ENCODE results near the gene WWOX.

The WWOX gene

DNA sequence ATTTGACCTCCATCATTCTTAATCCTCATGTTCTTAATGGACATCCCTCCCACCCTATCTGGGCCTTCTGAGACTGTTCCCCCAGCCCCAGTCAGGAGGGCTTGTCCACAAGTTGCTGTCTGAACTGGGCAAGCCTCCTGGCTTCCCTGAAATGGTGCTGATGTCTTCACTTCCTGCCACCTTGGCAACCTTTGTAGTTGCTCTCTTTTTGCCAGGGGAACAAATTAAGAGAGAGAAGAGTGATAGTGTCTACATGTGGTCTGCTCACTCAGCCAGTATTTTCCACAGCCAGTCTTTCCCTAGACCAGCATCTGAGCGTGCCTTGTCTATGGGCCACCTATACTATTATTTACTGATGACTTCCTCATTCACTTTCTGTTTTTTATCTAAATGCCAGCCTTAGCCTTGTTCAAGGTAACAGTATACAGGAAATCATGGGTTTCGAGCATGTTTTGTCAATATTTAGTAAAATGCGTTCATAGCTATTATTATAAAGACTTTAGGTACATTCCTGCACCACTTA is 791.0 kb downstream of the WWOX start:
- H3K36me3 ChIP-seq (ENCODE audit: insufficient read depth), result no peaks in the 10 kb centered on the region
- no peak overlapping the region for H3K9ac ChIP-seq
- H4K20me1 ChIP-seq (ENCODE audit: insufficient read depth), result no peaks in the 10 kb centered on the region
- H3K27me3 ChIP-seq (ENCODE audit: insufficient read depth, low read depth), result no peaks in the 10 kb centered on the region
- H3K79me2 ChIP-seq (ENCODE audit: insufficient read depth, low read depth), result no peaks in the 10 kb centered on the region
- no peak overlapping the region for H2AFZ ChIP-seq (ENCODE audit: low read depth)
- no peak overlapping the region for H3K4me3 ChIP-seq (IDR thresholded peaks at IDR 0.05; ENCODE audit: insufficient read depth, low read depth, low read length)
- H3K27ac ChIP-seq, result no peak overlapping the region
- no peaks in the 10 kb centered on the region for H3K4me1 ChIP-seq (ENCODE audit: low read depth, poor library complexity, severe bottlenecking)
- TF ChIP-seq, protein P1, sequence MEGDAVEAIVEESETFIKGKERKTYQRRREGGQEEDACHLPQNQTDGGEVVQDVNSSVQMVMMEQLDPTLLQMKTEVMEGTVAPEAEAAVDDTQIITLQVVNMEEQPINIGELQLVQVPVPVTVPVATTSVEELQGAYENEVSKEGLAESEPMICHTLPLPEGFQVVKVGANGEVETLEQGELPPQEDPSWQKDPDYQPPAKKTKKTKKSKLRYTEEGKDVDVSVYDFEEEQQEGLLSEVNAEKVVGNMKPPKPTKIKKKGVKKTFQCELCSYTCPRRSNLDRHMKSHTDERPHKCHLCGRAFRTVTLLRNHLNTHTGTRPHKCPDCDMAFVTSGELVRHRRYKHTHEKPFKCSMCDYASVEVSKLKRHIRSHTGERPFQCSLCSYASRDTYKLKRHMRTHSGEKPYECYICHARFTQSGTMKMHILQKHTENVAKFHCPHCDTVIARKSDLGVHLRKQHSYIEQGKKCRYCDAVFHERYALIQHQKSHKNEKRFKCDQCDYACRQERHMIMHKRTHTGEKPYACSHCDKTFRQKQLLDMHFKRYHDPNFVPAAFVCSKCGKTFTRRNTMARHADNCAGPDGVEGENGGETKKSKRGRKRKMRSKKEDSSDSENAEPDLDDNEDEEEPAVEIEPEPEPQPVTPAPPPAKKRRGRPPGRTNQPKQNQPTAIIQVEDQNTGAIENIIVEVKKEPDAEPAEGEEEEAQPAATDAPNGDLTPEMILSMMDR (conservative IDR thresholded peaks at IDR 0.05; ENCODE audit: low read depth, low read length), result no peak
- H3K4me2 ChIP-seq, result no peak overlapping the region

DNA sequence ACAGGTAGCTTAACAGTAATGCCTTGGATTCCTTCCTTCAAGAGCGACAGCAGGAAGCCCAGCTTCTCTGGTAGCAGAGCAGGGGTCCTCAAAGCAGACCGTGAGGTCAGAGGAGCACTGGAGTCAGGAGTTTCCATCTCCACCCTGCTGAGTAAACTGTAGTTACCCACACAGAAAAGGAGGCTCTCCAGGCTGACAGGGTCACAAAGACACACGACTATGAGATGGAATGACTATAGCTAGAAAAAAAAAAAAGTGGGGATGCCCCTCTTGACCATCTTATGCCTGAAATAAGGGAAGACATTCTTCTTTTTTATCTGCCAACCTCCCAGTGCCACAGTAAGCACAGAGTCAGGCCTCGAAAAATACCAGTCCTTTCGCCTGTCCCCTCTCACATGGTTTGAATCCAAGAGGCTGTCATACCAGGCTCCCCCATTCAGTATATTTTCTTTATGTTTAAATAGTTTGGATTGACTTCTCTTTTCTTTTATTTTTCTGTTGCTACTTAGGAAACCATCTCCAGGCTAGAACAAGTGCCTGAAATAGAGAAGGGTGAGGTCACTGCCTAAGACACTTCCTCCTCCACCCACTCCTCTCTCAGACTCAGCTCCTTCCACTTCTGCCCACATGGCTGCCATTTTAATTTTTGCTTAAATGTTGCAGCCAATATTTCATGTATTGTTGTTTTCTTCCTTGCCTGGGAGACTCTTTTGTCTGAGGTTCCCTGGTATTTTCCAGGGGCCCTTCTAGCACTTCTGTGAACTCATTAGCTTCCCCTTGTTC is 793.7 kb downstream of the WWOX start:
- Histone ChIP-seq H3K9ac (no peak overlapping the region), H3K36me3 (ENCODE audit: insufficient read depth) (no peaks in the 10 kb centered on the region), H4K20me1 (ENCODE audit: insufficient read depth) (no peaks in the 10 kb centered on the region), H2AFZ (ENCODE audit: low read depth) (no peak overlapping the region), H3K4me2 (no peak overlapping the region), H3K79me2 (ENCODE audit: insufficient read depth, low read depth) (no peaks in the 10 kb centered on the region), H3K27me3 (ENCODE audit: insufficient read depth, low read depth) (no peaks in the 10 kb centered on the region), H3K4me3 (IDR thresholded peaks at IDR 0.05; ENCODE audit: insufficient read depth, low read depth, low read length) (no peak overlapping the region), H3K27ac (no peak overlapping the region), H3K4me1 (ENCODE audit: low read depth, poor library complexity, severe bottlenecking) (no peaks in the 10 kb centered on the region)
- TF ChIP-seq, protein P1 (conservative IDR thresholded peaks at IDR 0.05; ENCODE audit: low read depth, low read length), result no peak

DNA sequence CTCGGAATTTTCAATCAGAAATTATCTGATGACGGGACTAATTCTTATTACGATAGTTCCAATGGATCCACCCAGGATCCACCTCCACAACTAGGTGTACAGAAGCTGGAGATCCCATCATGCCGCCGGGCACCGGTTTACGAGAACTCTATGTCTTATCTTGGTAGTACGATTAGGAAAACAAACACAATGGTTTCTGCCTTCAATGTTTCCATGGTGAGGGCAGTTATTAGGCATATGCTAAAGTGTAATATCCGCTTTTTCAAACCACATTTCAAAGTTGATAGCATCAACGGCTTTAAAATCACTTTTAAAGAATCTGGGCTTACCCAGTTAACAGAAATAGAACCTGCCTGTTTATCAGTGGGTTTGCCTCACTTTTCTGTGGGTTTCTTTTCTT is 795.4 kb downstream of the WWOX start:
- Histone ChIP-seq H2AFZ (ENCODE audit: low read depth) (no peak overlapping the region), H3K4me1 (ENCODE audit: low read depth, poor library complexity, severe bottlenecking) (no peaks in the 10 kb centered on the region), H3K36me3 (ENCODE audit: insufficient read depth) (no peaks in the 10 kb centered on the region), H3K79me2 (ENCODE audit: insufficient read depth, low read depth) (no peaks in the 10 kb centered on the region), H3K9ac (no peak overlapping the region), H3K4me2 (no peak overlapping the region), H3K4me3 (IDR thresholded peaks at IDR 0.05; ENCODE audit: insufficient read depth, low read depth, low read length) (no peak overlapping the region), H4K20me1 (ENCODE audit: insufficient read depth) (no peaks in the 10 kb centered on the region), H3K27ac (no peak overlapping the region), H3K27me3 (ENCODE audit: insufficient read depth, low read depth) (no peaks in the 10 kb centered on the region)
- TF ChIP-seq, protein P1 (conservative IDR thresholded peaks at IDR 0.05; ENCODE audit: low read depth, low read length), result no peak

DNA sequence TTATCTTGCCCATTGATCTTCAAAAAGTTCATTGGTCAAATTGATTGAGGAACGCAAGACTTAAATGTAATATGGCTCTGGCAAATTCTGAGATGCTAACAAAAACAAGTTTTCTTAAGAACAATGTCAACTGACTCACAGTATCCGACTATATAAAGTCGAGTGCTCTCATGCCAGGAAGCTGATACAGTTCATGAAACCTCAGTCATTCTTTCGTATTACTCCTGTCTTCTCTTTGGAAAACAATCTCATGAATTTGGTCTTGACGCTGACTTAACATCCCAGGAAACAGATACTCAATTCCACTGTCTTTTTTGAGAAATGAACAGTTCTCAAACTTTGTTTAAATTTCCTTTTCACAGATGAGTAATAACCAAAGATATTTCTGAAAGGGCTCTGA is 796.2 kb downstream of the WWOX start:
- H3K4me1 ChIP-seq (ENCODE audit: low read depth, poor library complexity, severe bottlenecking), result no peaks in the 10 kb centered on the region
- no peak overlapping the region for H3K4me3 ChIP-seq (IDR thresholded peaks at IDR 0.05; ENCODE audit: insufficient read depth, low read depth, low read length)
- H3K4me2 ChIP-seq, result no peak overlapping the region
- no peaks in the 10 kb centered on the region for H4K20me1 ChIP-seq (ENCODE audit: insufficient read depth)
- H3K27ac ChIP-seq, result no peak overlapping the region
- no peak overlapping the region for H2AFZ ChIP-seq (ENCODE audit: low read depth)
- TF ChIP-seq, protein P1 (conservative IDR thresholded peaks at IDR 0.05; ENCODE audit: low read depth, low read length), result no peak
- H3K27me3 ChIP-seq (ENCODE audit: insufficient read depth, low read depth), result no peaks in the 10 kb centered on the region
- no peak overlapping the region for H3K9ac ChIP-seq
- H3K79me2 ChIP-seq (ENCODE audit: insufficient read depth, low read depth), result no peaks in the 10 kb centered on the region
- H3K36me3 ChIP-seq (ENCODE audit: insufficient read depth), result no peaks in the 10 kb centered on the region

Data from KMS-11 (cell line).